ENCODE results near the gene PNMT. TPM values are rescaled to one million over a fixed set of nuclear protein-coding genes. Genes with fewer than 3 reads are reported as not detected.

The PNMT gene
- total and polyA plus RNA-seq, 2 of the 4 experiments (the other 2 are of a cell fraction): not detected

GRCh38 chr17:39706921-39707337 lies 38.7 kb downstream of the PNMT start:
- H2BK20ac ChIP-seq (ENCODE audit: low read depth, low read length): no peak overlapping the region
- peaks cover 11% of the 10 kb centered on the region for H3K9me1 ChIP-seq (ENCODE audit: insufficient read depth, low read length)
- no peak overlapping the region for H4K5ac ChIP-seq (ENCODE audit: low read depth, low read length)
- no peak overlapping the region for H2BK5ac ChIP-seq (ENCODE audit: low read depth, low read length, poor library complexity, severe bottlenecking)
- H4K20me1 ChIP-seq (ENCODE audit: insufficient read depth, low read length): peaks cover 44% of the 10 kb centered on the region
- ATAC-seq (ENCODE audit: low read depth) (no peak), DNase-seq (no peak)
- H3K14ac ChIP-seq (replicated peaks; ENCODE audit: low read depth, low read length): no peak overlapping the region
- H2AFZ ChIP-seq (replicated peaks; ENCODE audit: low read length, poor library complexity): no peak overlapping the region
- H3K18ac ChIP-seq (ENCODE audit: low read depth, low read length): no peak overlapping the region
- H2AK9ac ChIP-seq (replicated peaks; ENCODE audit: low read depth, low read length, poor library complexity): no peak overlapping the region
- POLR2A ChIA-PET (ENCODE audit: unreplicated experiment): no interaction called here
- no peak overlapping the region for H3K4me2 ChIP-seq (ENCODE audit: low read depth, low read length)
- H3K27me3 ChIP-seq (ENCODE audit: control insufficient read depth, insufficient read depth, low read length): no peaks in the 10 kb centered on the region
- peaks cover 0 to 54% of the 10 kb centered on the region in 2 experiments; a peak in 2 of 4 replicates for H3K79me1 ChIP-seq (ENCODE audit: low read depth in 1 of 2, low read length in 2 of 2)
- peaks cover 11% of the 10 kb centered on the region; the same call in 1 of the 2 replicates for H3K4me1 ChIP-seq (ENCODE audit: control insufficient read depth, insufficient read depth, low read length)
- H4K8ac ChIP-seq (ENCODE audit: low read depth in 2 of 2, low read length in 2 of 2): no peak overlapping the region
- CTCF ChIA-PET: no interaction called here
- H3K27ac ChIP-seq (ENCODE audit: insufficient read depth, low read length): no peak overlapping the region
- BruUV-seq (replicated peaks): no TSS peak
- no peaks in the 10 kb centered on the region for H3K9me3 ChIP-seq (ENCODE audit: control insufficient read depth, insufficient read depth, low read length)
- in situ Hi-C loops (cut with MboI; ENCODE audit: low sequenced_read_pairs): no loop called here
- no peak overlapping the region for H2AK5ac ChIP-seq (ENCODE audit: low read depth, low read length)
- intact Hi-C loops (cut with micrococcal nuclease): no loop called here
- TF ChIP-seq MXI1 (IDR thresholded peaks at IDR 0.05; ENCODE audit: borderline replicate concordance, low read depth, low read length): no peak
- H3K9ac ChIP-seq (ENCODE audit: low read depth, low read length): no peak overlapping the region
- no peak overlapping the region for H3K4me3 ChIP-seq (ENCODE audit: insufficient read depth, low read depth, low read length)
- no peak overlapping the region for H2BK120ac ChIP-seq (ENCODE audit: low read depth, low read length)
- no peak overlapping the region for H3K23ac ChIP-seq (ENCODE audit: low read depth, low read length)
- H3K4ac ChIP-seq (ENCODE audit: low read depth, low read length): no peak overlapping the region
- H2BK15ac ChIP-seq (ENCODE audit: low read depth, low read length): no peak overlapping the region
- no peak overlapping the region for H3K56ac ChIP-seq (ENCODE audit: extremely low read depth, insufficient read depth, low read length)
- WGBS, 2 experiments (ENCODE audit: extremely low coverage in 2 of 2, insufficient read length in 1 of 2): 100% methylated on average over 1 of the region's 7 CpGs; no CpG with 5 or more reads in 1 of the 2 experiments
- H3K36me3 ChIP-seq (ENCODE audit: control insufficient read depth, insufficient read depth, low read length): peaks cover 39% of the 10 kb centered on the region
- H4K91ac ChIP-seq (ENCODE audit: insufficient read depth, low read depth, low read length): no peak overlapping the region
- dilution Hi-C loops (cut with HindIII; ENCODE audit: low sequenced_read_pairs, unreplicated experiment): no loop called here

Data from IMR-90 (cell line).